ENCODE measurements around the gene HK3. TPM values are rescaled to one million over a fixed set of nuclear protein-coding genes. Genes with fewer than 3 reads are reported as not detected.
A peak's percentile ranks its signal among the peaks of the same experiment; 100 is the strongest.

Gene HK3
- total and polyA plus RNA-seq, 2 experiments from 2014 or later, result not detected

GRCh38 chr5:176863765-176864098 lies 35.4 kb downstream of the HK3 start (continued):
- TF ChIP-seq REST (IDR thresholded peaks at IDR 0.05; ENCODE audit: unreplicated experiment), result no peak

GRCh38 chr5:176863041-176863764 lies 35.9 kb downstream of the HK3 start:
- H3K27me3 Mint-ChIP-seq (ENCODE audit: insufficient read depth, low read depth, poor library complexity), result peaks cover 18% of the 10 kb centered on the region
- no peaks in the 10 kb centered on the region for H3K36me3 Mint-ChIP-seq (ENCODE audit: low read depth)
- H4K20me1 ChIP-seq (replicated peaks; ENCODE audit: insufficient read depth), result no peaks in the 10 kb centered on the region
- TF ChIP-seq ZNF462 (CRISPR knock-in tag; IDR thresholded peaks at IDR 0.05) (no peak), CREB1 (CRISPR knock-in tag; IDR thresholded peaks at IDR 0.05; ENCODE audit: low read depth) (no peak), POLR2AphosphoS5 (IDR thresholded peaks at IDR 0.05; ENCODE audit: low read depth) (no peak), EZH2 (IDR thresholded peaks at IDR 0.05; ENCODE audit: low read depth, unreplicated experiment) (no peak), NANOG (IDR thresholded peaks at IDR 0.05; ENCODE audit: borderline replicate concordance) (no peak), STAT1 (IDR thresholded peaks at IDR 0.05; ENCODE audit: unreplicated experiment) (no peak), REST (IDR thresholded peaks at IDR 0.05; ENCODE audit: unreplicated experiment) (no peak)
- no peak overlapping the region for H3K27ac ChIP-seq (ENCODE audit: low read depth)
- no peak overlapping the region for H3K27ac Mint-ChIP-seq
- H3K4me1 ChIP-seq (ENCODE audit: insufficient read depth), result peaks cover 15% of the 10 kb centered on the region; the same call in 1 of the 2 replicates
- H3K9me3 Mint-ChIP-seq, result no peaks in the 10 kb centered on the region
- H3K79me2 ChIP-seq (replicated peaks; ENCODE audit: insufficient read depth), result no peaks in the 10 kb centered on the region
- no peaks in the 10 kb centered on the region for H3K9me2 ChIP-seq (ENCODE audit: insufficient read depth)
- peaks cover 41% of the 10 kb centered on the region for H3K4me1 Mint-ChIP-seq
- H3K27me3 ChIP-seq (ENCODE audit: insufficient read depth), result no peaks in the 10 kb centered on the region
- no peak for DNase-seq (ENCODE audit: low spot score)
- H3F3A ChIP-seq (replicated peaks; ENCODE audit: low read depth), result no peaks in the 10 kb centered on the region
- H3K36me3 ChIP-seq (ENCODE audit: insufficient read depth), result no peaks in the 10 kb centered on the region
- ATAC-seq, result peak; percentile 19
- H3K4me2 ChIP-seq, result peak overlapping the region; percentile 57; the same call in 1 of the 2 replicates
- no peak overlapping the region for H3K4me3 ChIP-seq
- H3K4me3 Mint-ChIP-seq, result peak overlapping the region; percentile 39; the same call in 1 of the 3 replicates
- H2AFZ ChIP-seq, result peak overlapping the region; percentile 72
